IPS-20b (cell line): ENCODE results near the gene BCAR1.

ENCODE experiments used
- H3K27ac ChIP-seq: one replicate; pipeline ENCODE4 v1.5.1; 2013; ENCODE audit warnings: low read length
- H3K27me3 ChIP-seq: 2 replicates; pipeline ENCODE4 v1.6.1; 2013; ENCODE audit warnings: mild to moderate bottlenecking, low read length, inconsistent platforms; ENCODE audit not compliant: insufficient read depth
- H3K36me3 ChIP-seq: 2 replicates; pipeline ENCODE4 v1.6.1; 2013; ENCODE audit warnings: low read depth, mild to moderate bottlenecking, inconsistent platforms, low read length, moderate library complexity; ENCODE audit not compliant: insufficient read depth
- H3K4me1 ChIP-seq: 2 replicates; pipeline ENCODE4 v1.6.1; 2013; ENCODE audit warnings: mild to moderate bottlenecking, control low read depth, inconsistent platforms, low read length, moderate library complexity; ENCODE audit not compliant: insufficient read depth
- H3K4me3 ChIP-seq: 2 replicates; pipeline ENCODE4 v1.5.1; 2013; ENCODE audit warnings: mild to moderate bottlenecking, low read length, inconsistent platforms
- H3K9ac ChIP-seq: 2 replicates; pipeline ENCODE4 v1.6.1; 2013; ENCODE audit warnings: low read depth, mild to moderate bottlenecking, inconsistent platforms, low read length, moderate library complexity
- H3K9me3 ChIP-seq: 2 replicates; pipeline ENCODE4 v1.6.1; 2013; ENCODE audit warnings: mild to moderate bottlenecking, low read depth, low read length, inconsistent platforms; ENCODE audit not compliant: insufficient read depth

Gene BCAR1

DNA sequence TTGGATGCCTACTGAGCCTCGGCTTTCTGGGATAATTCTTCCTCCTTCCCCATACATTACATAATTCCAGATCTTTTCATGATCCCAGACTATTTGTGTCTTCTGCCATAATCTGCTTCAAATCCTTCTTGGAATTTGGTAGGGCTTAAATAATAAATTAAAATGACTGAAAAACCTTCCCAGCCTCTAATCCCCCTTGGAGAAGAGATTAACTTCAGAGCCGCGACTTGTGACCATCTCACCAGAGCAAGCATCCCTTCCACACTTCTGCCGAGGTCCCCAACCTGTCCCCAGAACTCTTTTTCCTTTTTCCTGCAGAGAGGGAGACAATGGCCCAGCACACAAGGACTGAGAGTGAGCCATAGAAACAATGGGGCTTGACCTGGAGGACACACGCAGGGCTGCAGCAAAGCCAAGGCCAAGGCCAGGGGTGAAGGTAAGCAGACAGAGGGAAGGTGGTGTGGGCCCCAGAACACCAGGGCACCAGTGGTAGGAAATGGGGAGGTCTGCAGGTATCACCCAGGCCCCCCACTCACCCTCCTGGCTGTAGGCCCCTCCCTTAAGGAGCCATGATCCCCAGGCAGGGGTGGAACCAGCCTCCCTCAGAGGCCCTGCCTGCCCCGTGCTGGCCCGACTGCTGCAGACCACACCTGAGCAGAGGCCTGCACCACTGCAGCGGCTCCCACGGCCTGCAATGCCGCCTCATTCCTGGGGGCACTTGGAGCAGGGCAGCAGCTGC is 9.6 kb upstream of the BCAR1 start:
- Histone ChIP-seq H3K4me1 (peaks cover 17% of the 10 kb centered on the region), H3K36me3 (peaks cover 5% of the 10 kb centered on the region; the same call in 1 of the 2 replicates), H3K9ac (no peak overlapping the region), H3K27ac (no peak overlapping the region), H3K9me3 (no peaks in the 10 kb centered on the region), H3K4me3 (no peak overlapping the region), H3K27me3 (no peaks in the 10 kb centered on the region)

DNA sequence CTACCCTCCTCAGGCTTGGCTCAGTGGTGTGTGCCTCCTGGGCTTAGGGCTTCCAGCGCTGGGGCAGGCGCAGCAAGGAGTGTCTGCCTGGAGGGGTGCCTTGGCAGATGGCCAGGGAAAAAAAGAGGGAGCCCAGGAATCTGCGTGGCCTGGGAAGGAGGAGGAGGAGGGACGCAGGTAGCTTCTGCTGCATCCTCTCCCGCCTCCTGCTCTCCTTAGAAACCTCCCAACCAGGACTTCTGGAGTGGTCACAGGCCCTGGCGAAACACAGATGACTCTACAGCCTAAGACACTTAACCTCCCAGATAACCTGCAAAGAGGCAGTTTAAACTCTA is 7.3 kb upstream of the BCAR1 start:
- Histone ChIP-seq H3K9me3 (no peaks in the 10 kb centered on the region), H3K27me3 (no peaks in the 10 kb centered on the region), H3K4me3 (no peak overlapping the region), H3K27ac (no peak overlapping the region), H3K36me3 (peaks cover 5% of the 10 kb centered on the region; the same call in 1 of the 2 replicates), H3K9ac (no peak overlapping the region), H3K4me1 (peaks cover 35% of the 10 kb centered on the region)

GRCh38 chr16:75257886-75258806 is 6.7 kb upstream of the BCAR1 start:
- no peaks in the 10 kb centered on the region for H3K9me3 ChIP-seq

DNA sequence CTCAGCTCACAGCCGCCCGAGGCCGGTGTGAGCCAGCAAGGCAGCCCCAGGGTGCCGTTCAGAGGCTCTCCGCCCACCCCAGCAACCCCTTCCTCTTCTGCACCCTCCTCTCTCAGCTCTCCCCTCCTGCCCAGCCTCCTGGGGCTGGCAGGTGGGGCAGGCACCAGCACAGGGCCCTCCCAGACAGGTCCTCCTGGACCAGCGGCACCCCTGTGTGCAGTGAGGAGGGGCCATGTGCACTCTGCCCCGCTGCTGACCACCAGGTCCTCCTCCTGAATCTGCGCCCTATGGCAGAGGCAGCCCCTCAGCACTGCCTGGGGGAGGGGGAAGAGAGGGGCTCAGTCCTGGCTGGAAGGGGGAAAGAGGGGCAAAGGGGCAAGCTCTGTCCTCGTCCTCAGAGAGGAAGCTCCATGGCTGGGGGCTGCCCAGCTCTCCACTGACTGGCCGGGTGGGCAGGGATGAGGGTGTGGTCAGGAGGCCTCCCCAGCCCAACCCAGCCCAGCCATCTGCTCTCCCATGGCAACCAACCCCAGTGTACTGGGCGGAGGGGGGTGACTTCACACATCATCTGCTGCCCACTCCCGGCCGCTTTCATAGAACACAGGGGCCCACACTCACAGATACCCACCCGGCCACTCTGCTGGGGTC is 5.4 kb upstream of the BCAR1 start:
- Histone ChIP-seq H3K4me1 (peaks cover 48% of the 10 kb centered on the region), H3K36me3 (no peaks in the 10 kb centered on the region), H3K9me3 (no peaks in the 10 kb centered on the region), H3K27me3 (no peaks in the 10 kb centered on the region), H3K27ac (no peak overlapping the region), H3K4me3 (no peak overlapping the region), H3K9ac (peak overlapping the region; percentile 39; the same call in 1 of the 2 replicates)

More at GRCh38 chr16:75257886-75258806, 6.7 kb upstream of the BCAR1 start:
- Histone ChIP-seq H3K4me1 (peaks cover 35% of the 10 kb centered on the region), H3K27me3 (no peaks in the 10 kb centered on the region), H3K27ac (no peak overlapping the region), H3K4me3 (no peak overlapping the region), H3K9ac (no peak overlapping the region), H3K36me3 (0 out of 2 replicates have a peak, but pooled peaks cover 4% of the 10 kb centered on the region)

GRCh38 chr16:75256059-75256571 is 4.7 kb upstream of the BCAR1 start:
- Histone ChIP-seq H3K27me3 (no peaks in the 10 kb centered on the region), H3K27ac (no peak overlapping the region), H3K36me3 (no peaks in the 10 kb centered on the region), H3K4me1 (peaks cover 50% of the 10 kb centered on the region), H3K4me3 (no peak overlapping the region), H3K9me3 (no peaks in the 10 kb centered on the region), H3K9ac (peak overlapping the region; percentile 39; the same call in 1 of the 2 replicates)

- Histone ChIP-seq H3K4me1 (peaks cover 55% of the 10 kb centered on the region), H3K9ac (peak overlapping the region; percentile 81; the same call in 1 of the 2 replicates), H3K27me3 (no peaks in the 10 kb centered on the region), H3K27ac (peak overlapping the region; percentile 82), H3K4me3 (peak overlapping the region; percentile 36; the same call in 1 of the 2 replicates), H3K36me3 (no peaks in the 10 kb centered on the region), H3K9me3 (no peaks in the 10 kb centered on the region)
Measured at GRCh38 chr16:75254359-75254837, 3.0 kb upstream of the BCAR1 start.

DNA sequence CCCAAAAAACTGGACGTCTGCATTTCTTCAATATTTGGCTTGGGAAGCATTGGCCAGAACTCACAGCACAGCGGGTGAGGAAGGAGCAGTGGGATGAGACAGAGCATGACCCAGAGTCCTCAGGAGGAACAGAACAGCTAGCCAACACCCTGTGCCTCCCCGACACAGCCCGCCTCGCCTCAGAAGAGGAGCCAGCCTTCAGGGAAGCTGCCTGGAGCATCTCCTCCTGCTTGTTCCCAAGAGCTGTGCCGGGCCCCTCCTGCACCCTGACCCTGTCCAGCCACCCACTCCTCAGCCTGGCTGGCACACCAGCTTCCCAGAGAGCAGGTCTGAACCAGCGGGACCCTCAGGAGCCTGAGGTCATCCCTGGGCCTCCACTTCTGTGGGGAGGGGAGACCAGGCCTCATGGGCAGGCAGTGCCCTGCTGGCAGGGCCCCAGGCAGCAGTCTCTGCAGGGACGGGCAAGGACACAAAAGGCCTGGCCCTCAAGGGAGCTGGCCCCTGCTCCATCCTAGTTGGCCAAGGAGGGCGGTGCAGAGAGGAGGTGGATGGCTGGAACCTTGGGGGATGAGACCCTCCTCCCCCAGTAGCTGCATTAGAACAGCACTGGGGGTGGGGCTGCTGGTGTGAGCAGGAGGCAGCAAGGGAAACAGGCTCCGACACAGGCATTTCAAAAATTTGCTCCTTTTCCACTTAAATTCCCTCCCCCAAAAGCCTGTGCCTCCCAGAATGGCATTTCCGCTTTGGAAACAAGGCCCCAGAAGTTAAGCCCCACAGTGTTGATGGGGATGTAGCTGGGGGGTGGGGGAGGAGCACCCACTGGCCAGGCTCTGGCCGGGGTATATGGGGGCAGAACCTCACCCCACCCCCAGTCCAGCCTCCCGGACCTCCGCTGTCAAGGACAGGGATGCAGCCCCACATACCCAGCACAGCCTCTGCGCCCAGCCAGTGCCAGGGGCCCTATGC is 1.8 kb upstream of the BCAR1 start:
- H3K4me3 ChIP-seq: peak overlapping the region; percentile 36; the same call in 1 of the 2 replicates
- H3K27ac ChIP-seq: peak overlapping the region; percentile 97
- no peaks in the 10 kb centered on the region for H3K27me3 ChIP-seq
- H3K4me1 ChIP-seq: peaks cover 57% of the 10 kb centered on the region
- no peaks in the 10 kb centered on the region for H3K36me3 ChIP-seq
- peak overlapping the region; percentile 81; the same call in 1 of the 2 replicates for H3K9ac ChIP-seq
- no peaks in the 10 kb centered on the region for H3K9me3 ChIP-seq

- Histone ChIP-seq H3K4me3 (peak overlapping the region; percentile 59), H3K27me3 (no peaks in the 10 kb centered on the region), H3K4me1 (peaks cover 63% of the 10 kb centered on the region), H3K36me3 (no peaks in the 10 kb centered on the region), H3K9me3 (no peaks in the 10 kb centered on the region), H3K9ac (peak overlapping the region; percentile 72; the same call in 1 of the 2 replicates), H3K27ac (peak overlapping the region; percentile 97)
Measured at GRCh38 chr16:75252049-75252864, 833 bp upstream of the BCAR1 start.

- Histone ChIP-seq H3K27ac (no peak overlapping the region), H3K4me3 (peak overlapping the region; percentile 83), H3K9me3 (no peaks in the 10 kb centered on the region), H3K9ac (peak overlapping the region; percentile 75; the same call in 1 of the 2 replicates), H3K36me3 (no peaks in the 10 kb centered on the region), H3K4me1 (peaks cover 64% of the 10 kb centered on the region), H3K27me3 (no peaks in the 10 kb centered on the region)
Measured at GRCh38 chr16:75250809-75251279, 580 bp downstream of the BCAR1 start.
